ENCODE results near the gene MIX23.
"Not testable (repeated sequence)": the region's sequence is repeated elsewhere in the genome, so short reads cannot be mapped to it uniquely, and the experiment has no call there.

MIX23 gene

GRCh38 chr3:122392868-122393844 lies 10.1 kb upstream of the MIX23 start:
- no peak for DNase-seq (ENCODE audit: low read depth)

GRCh38 chr3:122391681-122392446 lies 8.8 kb upstream of the MIX23 start:
- no peak for DNase-seq (ENCODE audit: low read depth)

GRCh38 chr3:122390665-122391064 lies 7.6 kb upstream of the MIX23 start:
- no peak for DNase-seq (ENCODE audit: low read depth)

GRCh38 chr3:122389892-122390291 lies 6.9 kb upstream of the MIX23 start:
- DNase-seq (ENCODE audit: low read depth) = no peak

- no peak for DNase-seq (ENCODE audit: low read depth)
Measured at GRCh38 chr3:122389197-122389596, 6.2 kb upstream of the MIX23 start.

GRCh38 chr3:122387709-122388108 lies 4.7 kb upstream of the MIX23 start:
- no peak for DNase-seq (ENCODE audit: low read depth)

- DNase-seq (ENCODE audit: low read depth) = peak; percentile 71
Measured at GRCh38 chr3:122383771-122384697, 1.0 kb upstream of the MIX23 start, which contains the start of gene FAM162A. Gene FAM162A, plus strand, starts transcription at chr3:122384182. Its CDS starts 84 bp downstream, at chr3:122384266.

GRCh38 chr3:122377975-122378374 lies 5.1 kb downstream of the MIX23 start:
- DNase-seq (ENCODE audit: low read depth) = no peak

GRCh38 chr3:122374034-122374433 lies 9.0 kb downstream of the MIX23 start:
- DNase-seq (ENCODE audit: low read depth) = no peak

- no peak for DNase-seq (ENCODE audit: low read depth)
Measured at GRCh38 chr3:122366379-122366749, 16.7 kb downstream of the MIX23 start.

GRCh38 chr3:122365582-122366378 lies 17.3 kb downstream of the MIX23 start:
- DNase-seq (ENCODE audit: low read depth) = not testable (repeated sequence)

- no peak for DNase-seq (ENCODE audit: low read depth)
Measured at GRCh38 chr3:122365073-122365472, 18.0 kb downstream of the MIX23 start.

GRCh38 chr3:122364490-122364889 lies 18.5 kb downstream of the MIX23 start:
- DNase-seq (ENCODE audit: low read depth) = no peak

- DNase-seq (ENCODE audit: low read depth) = no peak
Measured at GRCh38 chr3:122362026-122362425, 21.0 kb downstream of the MIX23 start.

GRCh38 chr3:122358703-122359032 lies 24.4 kb downstream of the MIX23 start:
- no peak for DNase-seq (ENCODE audit: low read depth)

- DNase-seq (ENCODE audit: low read depth) = no peak
Measured at GRCh38 chr3:122357828-122358702, 25.0 kb downstream of the MIX23 start.

- no peak for DNase-seq (ENCODE audit: low read depth)
Measured at GRCh38 chr3:122356402-122356801, 26.6 kb downstream of the MIX23 start.

GRCh38 chr3:122355612-122356011 lies 27.4 kb downstream of the MIX23 start:
- DNase-seq (ENCODE audit: low read depth) = no peak

GRCh38 chr3:122353893-122354401 lies 29.1 kb downstream of the MIX23 start:
- DNase-seq (ENCODE audit: low read depth) = no peak

- no peak for DNase-seq (ENCODE audit: low read depth)
Measured at GRCh38 chr3:122353215-122353614, 29.8 kb downstream of the MIX23 start.
